Lung microvascular endothelial cell (primary cell): ENCODE data around the gene SNRNP25. TPM values are rescaled to one million over a fixed set of nuclear protein-coding genes. Genes with fewer than 3 reads are reported as not detected.
"Not testable (repeated sequence)": the region's sequence is repeated elsewhere in the genome, so short reads cannot be mapped to it uniquely, and the experiment has no call there.

ENCODE experiments used
- DNase-seq, 2 donors: peaks; one replicate each; pipeline versions ENCODE4 v3.0.0 to v3.0.0-alpha.2; 2010; ENCODE audit warnings: low read depth in 2 of 2
- total RNA-seq: library from RNA; depleted of rRNA; stranded (reverse); fragments of >200 nt; gene quantifications from 2 replicates; pipeline ENCODE4 v1.2.1, GENCODE V29; 2014

SNRNP25 gene
- total RNA-seq, 1 donor from 2014 or later = 14.1 TPM

DNA sequence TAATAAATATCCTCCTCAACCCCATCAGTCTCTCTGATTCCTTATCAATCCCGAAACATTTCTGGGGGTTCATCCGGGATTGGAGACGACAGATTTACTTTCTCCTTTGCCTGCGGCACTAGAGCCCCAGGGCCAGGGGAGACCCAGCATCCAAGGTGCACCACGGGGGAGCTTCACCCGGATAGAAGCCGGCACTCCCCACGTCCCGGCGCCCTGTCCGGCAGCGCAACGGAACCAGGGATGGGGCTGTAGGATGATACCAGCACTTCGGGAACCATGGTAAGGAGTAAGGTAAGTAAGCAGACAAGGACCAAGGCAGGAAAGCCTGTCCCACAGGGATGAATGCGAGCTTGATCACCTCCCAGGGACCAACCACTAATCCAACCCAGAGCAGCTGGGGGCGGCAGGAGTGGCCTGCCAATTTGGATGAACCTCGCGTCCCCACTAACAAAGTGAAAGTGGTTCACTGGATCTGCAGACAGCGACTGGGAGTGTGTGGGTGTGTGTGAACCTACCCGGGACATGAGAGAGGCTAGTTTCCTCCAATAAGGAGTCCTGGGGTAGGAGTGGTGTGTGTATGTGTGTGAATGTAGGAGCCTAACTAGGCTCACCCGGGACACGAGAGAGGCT is 12.1 kb upstream of the SNRNP25 start:
- DNase-seq = no peak

DNA sequence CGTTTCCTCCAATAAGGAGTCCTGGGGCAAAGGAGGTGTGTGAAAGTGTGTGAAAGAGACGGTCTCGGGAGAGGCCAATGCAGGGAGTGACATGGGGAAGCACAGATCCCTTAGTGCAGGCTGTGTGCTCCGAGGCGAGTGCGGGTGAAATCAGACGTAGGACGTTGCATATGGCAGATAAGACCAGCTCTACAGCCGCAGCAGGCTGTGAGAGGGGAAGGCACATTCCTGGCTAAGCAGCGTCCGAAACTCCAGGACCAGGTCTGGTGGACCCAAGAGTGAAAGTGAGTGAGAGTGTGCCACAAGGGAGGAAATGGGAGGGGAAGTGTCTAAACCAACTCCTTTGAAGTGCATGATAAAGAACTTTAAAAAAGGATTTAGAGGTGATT is 11.6 kb upstream of the SNRNP25 start:
- DNase-seq = no peak

DNA sequence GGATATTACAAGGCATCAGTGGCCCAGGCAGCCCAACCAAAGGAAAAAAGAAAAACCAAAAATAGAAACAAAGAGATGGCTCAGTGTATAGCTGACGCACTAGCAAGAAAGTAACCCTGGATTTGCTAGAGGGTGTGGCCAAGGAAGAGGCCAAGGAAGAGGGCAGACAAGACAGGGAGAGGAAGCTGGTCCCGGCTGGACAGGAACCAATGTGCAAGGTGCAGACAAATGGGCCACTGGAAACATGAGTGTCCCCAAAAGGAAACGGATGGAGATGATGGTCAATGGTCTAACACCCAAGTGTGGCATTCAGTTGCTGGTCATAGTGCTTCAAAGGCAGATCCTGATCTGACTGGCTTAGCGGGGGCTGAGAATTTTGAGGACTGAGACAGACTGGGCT is 10.9 kb upstream of the SNRNP25 start:
- peak in 1 of 2 donors; percentile 18 for DNase-seq

DNA sequence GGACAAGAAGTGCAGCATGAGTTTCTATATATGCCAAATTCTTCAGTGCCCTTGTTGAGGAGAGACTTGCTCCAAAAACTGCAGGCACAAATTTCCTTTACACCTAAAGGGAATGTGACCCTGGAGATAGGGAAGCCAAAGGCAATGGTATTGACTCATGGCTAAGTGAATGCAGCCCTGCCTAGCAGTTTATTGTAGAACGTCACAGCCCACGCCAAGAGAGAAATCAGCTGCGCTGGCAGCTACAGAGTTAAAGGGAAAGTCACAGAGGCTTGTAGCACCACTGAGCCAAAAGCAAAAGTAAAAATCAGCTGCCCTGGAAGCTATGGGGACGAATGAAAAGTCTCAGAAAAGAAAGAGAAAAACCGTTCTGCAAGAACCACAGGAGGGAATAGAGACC is 10.3 kb upstream of the SNRNP25 start:
- DNase-seq = no peak

DNA sequence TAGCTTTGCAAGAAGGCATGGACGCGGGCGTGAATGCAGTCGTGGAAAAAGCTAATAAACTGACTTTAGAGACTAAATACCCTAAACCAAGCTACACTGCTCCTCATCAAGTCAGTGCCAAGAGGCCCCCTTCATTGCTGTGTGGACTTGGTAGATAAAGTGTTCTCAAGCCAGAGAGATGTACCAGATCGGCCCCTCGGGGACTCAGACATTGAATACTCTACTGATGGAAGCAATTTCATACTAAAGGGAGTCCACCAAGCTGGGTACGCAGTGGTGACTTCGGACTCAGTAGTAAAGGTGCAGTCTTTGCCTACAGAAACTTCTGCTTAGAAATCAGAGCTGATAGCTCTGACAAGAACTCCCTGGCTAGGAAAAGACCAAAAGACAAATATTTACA is 9.0 kb upstream of the SNRNP25 start:
- no peak for DNase-seq

DNA sequence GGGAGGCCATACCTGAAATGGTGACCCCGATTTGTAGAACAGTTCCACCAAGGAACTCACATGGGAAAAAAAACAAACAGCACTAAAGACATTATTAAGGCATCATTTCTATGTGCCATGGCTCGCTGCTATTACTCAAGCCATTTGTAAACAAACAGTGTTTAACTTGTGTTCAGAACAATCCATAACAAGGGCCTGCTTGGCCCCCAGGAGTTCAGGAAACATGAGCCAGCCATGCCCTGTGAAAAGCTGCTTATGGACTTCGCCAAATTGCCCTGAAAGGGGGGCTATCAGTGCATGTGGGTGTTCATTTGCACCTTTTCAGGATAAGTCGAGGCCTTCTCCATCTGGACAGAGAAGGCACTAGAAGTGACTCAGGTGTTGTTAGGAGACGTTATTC is 8.2 kb upstream of the SNRNP25 start:
- DNase-seq = no peak

DNA sequence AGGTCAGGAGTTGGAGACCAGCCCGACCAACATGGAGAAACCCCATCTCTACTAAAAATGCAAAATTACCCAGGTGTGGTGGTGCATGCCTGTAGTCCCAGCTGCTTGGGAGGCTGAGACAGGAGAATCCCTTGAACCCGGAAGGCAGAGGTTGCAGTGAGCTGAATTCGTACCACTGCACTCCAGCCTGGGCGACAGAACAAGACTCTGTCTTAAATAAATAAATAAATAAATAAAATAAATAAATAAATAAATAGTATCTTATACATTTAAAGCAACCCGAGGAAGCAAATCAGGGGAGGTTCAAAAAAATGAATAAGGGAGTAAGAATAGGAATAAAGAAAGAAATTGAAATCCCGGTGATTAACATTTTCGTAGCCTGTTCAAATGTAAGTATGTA is 7.1 kb upstream of the SNRNP25 start:
- not testable (repeated sequence) for DNase-seq

DNA sequence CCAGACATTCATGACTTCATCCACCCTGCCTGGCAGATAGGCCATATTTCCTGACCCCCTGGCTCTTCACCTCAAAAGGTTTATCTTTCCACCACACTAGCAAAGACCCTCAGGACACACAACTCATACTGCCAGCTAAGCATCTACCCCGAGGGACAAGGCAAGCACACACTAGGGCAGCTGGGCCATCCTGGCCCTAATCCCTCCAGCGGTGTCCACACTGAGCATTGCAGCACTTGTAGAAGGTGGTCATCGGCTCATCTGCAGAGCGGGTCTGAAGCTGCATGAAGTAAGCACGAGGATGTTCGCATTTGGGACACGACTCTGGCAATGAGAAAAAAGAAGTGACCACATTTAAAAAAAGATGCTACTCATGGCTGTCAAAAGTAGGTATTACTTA is 6.4 kb upstream of the SNRNP25 start:
- no peak for DNase-seq

DNA sequence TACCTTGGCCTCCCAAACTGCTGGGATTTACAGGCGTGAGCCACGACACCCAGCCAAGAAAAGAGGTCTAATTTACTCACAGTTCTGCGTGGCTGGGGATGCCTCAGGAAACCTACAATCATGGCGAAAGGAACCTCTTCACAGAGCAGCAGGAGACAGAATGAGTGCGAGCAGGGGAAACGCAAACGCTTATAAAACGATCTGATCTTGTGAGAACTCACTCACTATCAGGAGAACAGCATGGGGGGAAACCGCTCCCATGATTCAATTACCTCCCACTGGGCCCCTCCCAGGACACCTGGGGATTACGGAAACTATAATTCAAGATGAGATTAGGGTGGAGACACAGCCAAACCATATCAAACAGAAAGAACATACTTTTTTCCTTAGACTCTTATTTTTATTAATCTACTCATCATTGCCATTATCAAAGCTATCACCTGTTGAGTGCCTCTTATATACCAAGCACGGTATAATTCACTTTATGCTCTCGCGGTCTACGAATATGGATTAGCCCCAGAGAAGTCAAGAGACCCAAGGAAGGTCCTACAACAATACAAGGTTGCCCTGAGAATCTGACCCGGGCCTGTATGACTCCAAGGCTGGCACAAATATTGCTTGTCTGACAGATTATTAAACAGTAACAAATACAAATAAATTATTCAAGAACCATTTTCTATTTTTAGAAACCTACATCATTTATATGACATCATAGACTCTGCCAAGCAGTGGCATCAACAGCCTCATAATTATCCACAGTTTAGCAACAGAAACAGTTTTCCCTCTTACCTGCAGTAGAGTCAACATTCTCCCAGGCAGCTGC is 2.6 kb upstream of the SNRNP25 start:
- no peak for DNase-seq

DNA sequence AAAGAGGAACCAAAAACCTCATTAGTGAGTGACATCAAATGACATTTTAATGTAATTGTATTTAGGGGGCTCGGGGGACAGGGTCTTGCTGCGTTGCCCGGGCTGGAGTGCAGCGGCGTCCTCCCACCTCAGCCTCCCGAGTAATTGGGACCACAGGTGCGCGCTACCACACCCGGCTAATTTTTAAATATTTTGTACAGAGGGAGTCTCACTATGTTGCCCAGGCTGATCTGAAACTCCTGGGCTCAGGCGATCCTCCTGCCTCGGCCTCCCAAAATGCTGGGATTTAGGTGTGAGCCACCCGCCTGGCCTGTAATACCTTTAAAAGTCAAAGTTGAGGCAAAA is 581 bp downstream of the SNRNP25 start:
- DNase-seq = no peak

DNA sequence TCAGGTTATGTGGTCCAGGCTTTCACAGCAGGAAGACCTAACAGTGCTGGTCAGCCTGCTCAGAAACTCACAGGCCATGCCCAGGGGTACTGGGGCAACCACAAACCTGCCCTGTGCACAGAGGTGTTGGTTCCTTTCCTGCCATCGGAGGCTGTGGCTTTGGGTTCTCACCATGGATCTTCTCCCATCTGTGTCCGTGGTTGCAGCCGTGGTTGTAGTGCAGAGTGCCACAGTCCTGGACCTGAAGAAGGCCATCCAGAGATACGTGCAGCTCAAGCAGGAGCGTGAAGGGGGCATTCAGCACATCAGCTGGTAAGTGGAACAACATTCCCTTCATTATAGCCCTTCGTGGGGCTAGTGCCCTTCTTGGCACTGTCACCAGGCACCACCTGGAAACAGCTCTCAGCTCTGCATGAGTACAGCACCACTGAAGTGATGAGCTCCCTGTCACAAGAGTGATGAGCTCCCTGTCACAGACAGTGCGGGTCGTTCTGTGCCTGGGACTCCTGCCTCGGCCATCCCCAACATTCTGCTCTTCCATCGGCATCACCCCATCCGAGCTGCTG is 2.0 kb downstream of the SNRNP25 start:
- no peak for DNase-seq

DNA sequence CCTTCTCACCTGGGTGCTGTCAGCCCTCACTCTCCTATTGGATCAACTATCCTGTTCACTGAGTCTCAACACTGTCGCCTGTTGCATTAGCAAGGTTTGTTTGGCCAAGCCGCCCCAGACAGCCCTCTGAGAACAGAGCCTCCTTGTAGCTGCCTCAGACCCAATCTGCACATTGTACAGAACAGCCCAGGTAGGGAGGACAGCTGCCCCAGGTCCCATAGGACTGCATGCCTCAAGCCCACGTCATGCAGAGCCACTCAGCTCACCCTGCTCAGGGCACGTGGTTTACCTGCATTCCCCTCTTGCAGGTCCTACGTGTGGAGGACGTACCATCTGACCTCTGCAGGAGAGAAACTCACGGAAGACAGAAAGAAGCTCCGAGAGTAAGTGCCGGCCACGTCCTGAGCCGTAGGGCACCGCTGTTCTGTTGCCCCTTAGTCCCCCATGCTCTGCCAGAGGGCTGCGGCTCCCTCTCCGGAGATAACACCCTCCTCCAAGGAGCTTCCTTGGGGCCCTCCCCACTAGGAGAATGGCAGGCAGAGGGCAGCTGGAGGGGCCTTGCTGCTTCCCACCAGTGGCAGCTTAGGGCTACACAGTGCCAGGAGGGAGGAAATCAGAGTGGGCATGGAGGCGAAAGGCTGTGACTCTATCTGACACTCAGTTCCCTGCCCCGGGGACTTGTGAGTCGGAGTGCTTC is 2.8 kb downstream of the SNRNP25 start:
- no peak for DNase-seq

DNA sequence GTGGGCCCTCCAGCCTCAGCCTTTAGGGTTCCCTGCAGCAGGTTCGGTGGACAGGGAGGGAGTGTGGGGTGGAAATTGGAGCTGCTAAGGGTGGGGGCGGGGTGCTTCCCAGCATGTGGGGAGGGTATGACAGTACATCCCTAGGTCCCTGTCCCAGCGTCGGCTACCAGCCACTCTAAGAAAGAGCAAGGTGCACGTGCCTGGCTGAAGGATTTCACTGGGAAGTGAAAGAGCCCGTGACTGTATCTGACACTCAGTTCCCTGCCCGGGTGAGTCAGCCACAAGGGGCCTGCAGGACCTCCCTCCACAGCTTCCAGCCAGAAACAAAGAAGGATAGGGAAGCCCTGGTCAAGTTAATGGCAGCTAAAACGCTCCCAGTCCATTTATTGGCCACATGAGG is 4.1 kb downstream of the SNRNP25 start:
- peak in 1 of 2 donors; percentile 42 for DNase-seq

DNA sequence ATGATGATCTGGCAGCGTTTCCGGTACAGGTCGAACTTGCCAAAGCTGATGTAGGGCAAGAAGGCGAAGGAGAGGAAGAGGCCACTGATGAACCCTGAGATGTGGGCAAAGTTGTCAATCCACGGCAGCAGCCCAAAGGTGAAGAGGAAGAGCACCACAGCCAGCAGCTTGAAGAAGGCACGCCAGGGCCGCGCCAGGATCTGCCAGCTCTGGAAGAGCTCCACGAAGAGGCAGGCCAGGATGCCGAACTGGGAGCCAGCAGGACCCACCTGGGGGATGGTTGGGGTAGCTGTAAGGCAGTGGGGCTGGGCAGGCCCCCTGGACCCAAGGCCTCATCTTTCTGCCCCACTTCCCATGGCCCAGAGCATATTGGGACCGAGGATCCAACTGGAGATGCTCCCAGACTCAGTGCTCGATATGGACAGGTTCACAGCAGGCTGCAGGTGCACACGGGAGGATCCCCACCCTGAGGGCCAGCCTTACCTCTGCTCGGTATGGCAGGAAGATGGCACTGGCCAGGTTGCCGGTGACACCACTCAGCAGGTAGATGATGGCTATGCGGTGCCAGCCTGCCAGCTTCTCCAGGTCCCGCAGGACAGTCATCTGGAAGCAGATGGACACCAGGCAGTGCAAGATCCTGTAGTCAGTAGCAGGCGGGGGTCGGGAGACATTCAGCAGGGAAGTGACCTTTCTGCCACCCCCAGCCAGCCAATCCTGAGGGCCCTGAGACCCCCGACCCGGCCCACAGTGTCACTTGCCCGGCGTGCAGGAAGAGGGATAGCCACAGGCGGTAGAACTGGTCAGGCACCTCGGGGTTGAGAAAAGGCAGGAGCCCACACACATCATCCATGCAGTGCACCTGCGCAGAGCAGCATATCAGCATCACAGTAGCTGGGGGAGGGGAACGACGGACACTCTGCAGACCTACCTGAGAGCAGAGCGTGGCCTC is 5.1 kb downstream of the SNRNP25 start:
- no peak for DNase-seq

DNA sequence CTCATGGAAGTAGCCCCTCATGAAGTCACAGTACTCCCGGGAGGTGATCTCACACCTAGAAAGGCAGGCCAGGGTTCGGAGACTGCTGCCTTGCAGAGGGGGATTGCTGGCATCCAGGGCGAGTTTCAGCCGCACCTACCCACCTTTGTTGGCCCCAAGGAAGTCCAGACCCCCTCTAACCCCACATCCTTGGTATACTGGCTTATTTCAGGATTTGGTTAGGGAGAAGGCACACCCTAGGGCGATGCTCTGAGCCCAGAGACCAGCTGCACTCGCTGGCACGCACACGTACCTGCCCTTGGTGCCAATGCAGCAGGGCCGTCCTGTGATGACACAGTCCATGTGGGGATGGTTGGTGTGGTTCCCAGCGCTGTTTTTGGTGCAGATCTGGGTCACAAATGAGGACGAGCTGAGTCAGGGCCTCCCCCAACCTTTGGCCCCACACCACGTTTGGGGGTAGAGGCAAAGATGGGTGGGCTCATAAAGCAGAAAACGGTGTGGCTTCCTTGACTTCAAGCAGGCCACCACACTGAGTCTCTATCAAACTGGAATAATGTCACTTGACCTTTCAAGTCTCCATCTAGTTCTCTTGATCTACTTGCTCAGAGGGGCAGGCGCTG is 5.9 kb downstream of the SNRNP25 start:
- no peak for DNase-seq

DNA sequence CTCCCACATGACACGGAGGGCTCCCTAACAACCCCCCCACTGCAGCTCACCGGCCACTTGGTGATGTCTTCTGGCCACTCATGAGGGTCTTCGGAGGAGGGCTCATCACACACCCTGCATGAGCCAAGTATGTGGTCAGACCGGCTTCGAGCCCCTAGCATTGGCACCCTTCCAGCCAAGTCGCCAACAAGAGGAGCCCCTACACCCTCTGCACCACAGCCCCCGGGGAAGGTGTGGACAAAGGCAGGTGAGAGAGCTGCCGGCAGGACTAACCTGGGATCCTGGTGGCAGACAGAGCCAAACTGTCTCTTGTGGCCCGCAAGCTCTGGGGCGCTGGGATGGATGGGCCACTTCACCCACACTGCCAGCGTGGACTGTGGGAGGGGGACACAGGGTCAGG is 6.5 kb downstream of the SNRNP25 start:
- DNase-seq = no peak

DNA sequence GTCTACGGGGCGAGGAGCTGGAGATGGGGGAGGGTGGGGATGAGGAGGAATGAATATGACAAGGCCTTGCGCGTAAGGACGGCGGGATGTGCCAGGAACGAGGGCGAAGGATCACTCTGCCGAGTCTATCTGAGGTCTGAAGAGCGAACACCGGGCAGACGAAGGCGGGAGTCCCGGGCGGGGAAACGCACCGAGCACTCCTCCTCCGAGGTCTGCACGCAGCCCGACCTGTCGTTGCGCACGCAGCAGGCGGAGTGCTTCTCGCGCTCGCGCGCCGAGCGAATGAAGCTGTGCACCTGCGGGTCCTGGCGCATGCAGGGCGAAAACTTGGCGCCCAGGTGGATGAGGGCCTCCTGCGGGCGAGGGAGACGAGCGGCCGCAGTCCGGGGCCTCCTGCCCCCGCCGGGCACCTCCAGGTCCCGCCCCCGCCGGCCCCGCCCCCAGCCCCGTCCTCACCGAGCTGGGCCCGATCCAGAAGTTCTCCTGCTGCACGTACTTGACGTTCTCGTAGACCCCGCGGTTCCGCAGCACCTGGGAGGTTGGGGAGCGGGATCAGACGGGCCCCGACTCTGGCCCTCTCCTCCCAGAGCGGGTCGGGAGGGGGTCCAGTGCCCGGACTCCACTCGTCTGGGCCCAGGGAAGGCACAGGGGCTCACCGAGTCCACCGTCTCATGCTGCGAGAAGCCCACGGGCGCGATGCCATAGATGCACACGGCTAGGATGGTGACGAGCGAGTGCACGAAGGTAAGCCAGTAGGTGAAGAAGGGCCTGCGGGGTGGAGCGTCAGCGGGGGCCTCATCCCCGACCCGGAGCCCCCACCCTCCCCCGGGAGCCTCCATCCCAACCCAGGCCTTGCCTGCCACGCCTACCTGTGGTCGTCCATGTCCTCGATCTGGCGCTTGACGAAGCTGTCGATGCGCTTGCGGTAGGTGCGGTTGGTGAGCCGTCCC is 7.6 kb downstream of the SNRNP25 start:
- DNase-seq = no peak

DNA sequence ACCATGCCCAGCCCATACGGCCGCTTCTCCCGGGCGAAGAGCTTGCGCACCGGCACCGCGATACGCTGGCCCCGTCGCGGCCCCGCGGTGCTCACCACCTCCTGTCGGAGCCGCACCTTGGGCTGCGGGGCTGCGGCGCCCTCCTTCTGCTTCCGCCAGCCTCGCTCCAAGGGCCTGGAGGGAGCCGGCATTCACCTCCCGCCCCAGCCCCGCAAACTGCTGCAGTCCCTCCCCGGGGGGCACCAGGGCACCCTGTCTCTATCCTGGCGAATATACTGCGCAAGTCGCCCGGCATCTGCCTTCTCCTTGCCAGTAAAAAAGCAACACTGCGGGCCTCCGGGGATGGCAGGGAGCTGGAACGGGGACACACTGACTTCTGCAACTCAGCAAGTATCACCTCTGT is 8.3 kb downstream of the SNRNP25 start:
- no peak for DNase-seq

DNA sequence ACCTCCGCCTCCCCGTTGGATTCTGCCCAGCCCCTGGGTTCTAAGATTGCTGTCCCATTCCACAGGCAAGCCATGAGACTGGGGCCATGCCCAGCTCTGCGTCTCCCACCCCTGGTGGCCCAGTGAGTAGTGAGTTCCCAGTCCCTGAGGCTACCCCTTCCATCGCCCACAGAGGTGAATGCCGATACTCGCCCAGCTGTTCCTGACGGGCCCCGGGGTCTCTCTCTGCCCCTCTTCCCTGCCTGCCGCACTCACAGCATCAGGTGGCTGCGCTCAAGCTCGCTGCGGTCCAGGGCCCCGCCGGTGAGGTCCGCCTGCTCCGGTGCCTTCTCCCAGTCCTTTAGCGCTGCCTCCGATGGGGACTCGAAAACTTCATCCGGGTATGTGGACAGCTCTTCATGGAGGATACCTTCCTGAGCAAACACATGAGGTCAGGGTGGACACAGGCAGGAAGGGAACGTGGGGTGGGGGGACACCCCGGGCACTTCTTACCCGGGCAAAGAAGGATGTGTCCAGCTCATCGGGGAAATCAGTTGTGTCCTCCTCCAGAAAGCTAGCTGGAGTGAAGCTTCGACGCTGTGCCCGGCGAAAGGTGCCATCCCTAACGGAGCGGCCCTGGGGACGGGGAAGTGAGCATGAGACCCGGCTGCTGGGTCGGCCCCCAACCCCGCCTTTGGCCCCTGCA is 8.8 kb downstream of the SNRNP25 start:
- DNase-seq = no peak
